ENCODE data around the gene CSNK1A1. TPM values are rescaled to one million over a fixed set of nuclear protein-coding genes. Genes with fewer than 3 reads are reported as not detected.
"Not testable (repeated sequence)": the region's sequence is repeated elsewhere in the genome, so short reads cannot be mapped to it uniquely, and the experiment has no call there.

The CSNK1A1 gene
- total RNA-seq, 1 donor = 487 TPM

- H3K4me3 ChIP-seq (ENCODE audit: low read depth, low read length) = no peak overlapping the region
- TF ChIP-seq CTCF (IDR thresholded peaks at IDR 0.05; ENCODE audit: insufficient read depth, low read depth, low read length) = no peak
- peak; percentile 81 for DNase-seq (ENCODE audit: low read depth)
Observed at GRCh38 chr5:149466457-149466972, 84.7 kb downstream of the CSNK1A1 start.

- peak; percentile 74 for DNase-seq (ENCODE audit: low read depth)
- TF ChIP-seq CTCF (IDR thresholded peaks at IDR 0.05; ENCODE audit: insufficient read depth, low read depth, low read length) = no peak
- H3K4me3 ChIP-seq (ENCODE audit: low read depth, low read length) = no peak overlapping the region
Observed at GRCh38 chr5:149464796-149465489, 86.3 kb downstream of the CSNK1A1 start.

- not testable (repeated sequence) for DNase-seq (ENCODE audit: low read depth); H3K4me3 ChIP-seq (ENCODE audit: low read depth, low read length)
Observed at GRCh38 chr5:149461907-149462306, 89.3 kb downstream of the CSNK1A1 start.

GRCh38 chr5:149459891-149460290 is 91.3 kb downstream of the CSNK1A1 start:
- no peak for TF ChIP-seq CTCF (IDR thresholded peaks at IDR 0.05; ENCODE audit: insufficient read depth, low read depth, low read length)
- no peak overlapping the region for H3K4me3 ChIP-seq (ENCODE audit: low read depth, low read length)
- no peak for DNase-seq (ENCODE audit: low read depth)

GRCh38 chr5:149457393-149457763 is 93.9 kb downstream of the CSNK1A1 start:
- no peak overlapping the region for H3K4me3 ChIP-seq (ENCODE audit: low read depth, low read length)
- no peak for DNase-seq (ENCODE audit: low read depth)
- TF ChIP-seq CTCF (IDR thresholded peaks at IDR 0.05; ENCODE audit: insufficient read depth, low read depth, low read length) = no peak

GRCh38 chr5:149456597-149457392 is 94.4 kb downstream of the CSNK1A1 start:
- H3K4me3 ChIP-seq (ENCODE audit: low read depth, low read length) = no peak overlapping the region
- peak; percentile 80 for DNase-seq (ENCODE audit: low read depth)

More at GRCh38 chr5:149456597-149457392, 94.4 kb downstream of the CSNK1A1 start:
- no peak for TF ChIP-seq CTCF (IDR thresholded peaks at IDR 0.05; ENCODE audit: insufficient read depth, low read depth, low read length)

Measured in fibroblast of villous mesenchyme (primary cell).